ENCODE results near the gene CRYBG1.

The CRYBG1 gene

DNA sequence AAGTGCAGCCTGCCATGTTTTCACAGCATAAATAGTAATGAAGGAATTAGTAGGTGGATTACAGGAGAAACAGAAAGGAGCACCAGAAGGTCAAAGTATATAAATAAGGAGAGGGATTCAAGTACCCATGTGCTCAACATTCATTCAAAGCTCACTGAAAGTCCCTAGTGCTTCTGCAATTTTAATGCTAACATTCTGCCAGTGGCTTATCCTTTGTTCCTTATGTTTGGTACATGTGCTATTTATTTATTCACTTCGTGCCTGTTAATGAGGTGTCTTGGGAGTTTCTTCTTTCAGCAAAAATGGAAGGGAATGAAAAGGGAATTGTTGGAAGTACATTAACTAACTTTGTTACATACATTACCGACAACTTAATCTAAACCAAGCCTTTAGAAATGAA lies 105.7 kb downstream of the CRYBG1 start:
- DNase-seq = no peak

DNA sequence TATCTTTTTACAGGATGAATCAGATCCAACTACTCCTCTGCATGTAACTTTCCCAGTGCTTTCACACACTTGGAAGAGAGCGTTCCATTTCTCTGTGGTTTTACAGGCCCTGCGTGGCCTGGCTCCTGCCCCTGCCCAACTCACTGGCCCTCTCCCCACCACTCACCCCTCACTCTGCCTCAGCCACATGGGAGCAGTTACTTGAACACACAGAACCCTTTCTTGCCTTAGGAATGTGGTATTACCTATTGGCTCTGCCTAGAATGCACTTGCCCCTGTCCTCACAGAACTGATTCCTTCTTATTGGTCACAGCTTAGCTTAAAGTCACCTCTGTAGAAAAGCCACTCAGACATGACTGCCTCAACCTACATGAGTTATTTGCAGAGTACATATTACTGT lies 108.4 kb downstream of the CRYBG1 start:
- no peak for DNase-seq

- no peak for DNase-seq
Measured at GRCh38 chr6:106469882-106470281, 109.4 kb downstream of the CRYBG1 start.

DNA sequence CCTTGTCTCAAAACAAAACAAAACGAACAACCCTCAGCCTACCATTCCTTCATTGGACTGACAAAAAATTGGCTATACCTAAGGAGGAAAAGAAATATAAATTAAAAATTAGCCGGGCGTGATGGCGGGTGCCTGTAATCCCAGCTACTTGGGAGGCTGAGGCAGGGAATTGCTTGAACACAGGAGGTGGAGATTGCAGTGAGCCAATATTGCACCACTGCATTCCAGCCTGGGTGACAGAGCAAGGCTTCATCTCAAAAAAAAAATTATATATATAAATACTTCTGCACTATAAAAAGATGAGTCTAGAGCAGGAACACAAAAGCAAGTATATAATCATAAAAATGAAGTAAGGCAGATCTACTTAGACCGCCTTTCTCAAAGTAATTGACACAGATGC lies 109.8 kb downstream of the CRYBG1 start:
- DNase-seq = peak; percentile 40

GRCh38 chr6:106470811-106471210 lies 110.3 kb downstream of the CRYBG1 start:
- DNase-seq = no peak

GRCh38 chr6:106473812-106474211 lies 113.3 kb downstream of the CRYBG1 start:
- DNase-seq = peak; percentile 74

DNA sequence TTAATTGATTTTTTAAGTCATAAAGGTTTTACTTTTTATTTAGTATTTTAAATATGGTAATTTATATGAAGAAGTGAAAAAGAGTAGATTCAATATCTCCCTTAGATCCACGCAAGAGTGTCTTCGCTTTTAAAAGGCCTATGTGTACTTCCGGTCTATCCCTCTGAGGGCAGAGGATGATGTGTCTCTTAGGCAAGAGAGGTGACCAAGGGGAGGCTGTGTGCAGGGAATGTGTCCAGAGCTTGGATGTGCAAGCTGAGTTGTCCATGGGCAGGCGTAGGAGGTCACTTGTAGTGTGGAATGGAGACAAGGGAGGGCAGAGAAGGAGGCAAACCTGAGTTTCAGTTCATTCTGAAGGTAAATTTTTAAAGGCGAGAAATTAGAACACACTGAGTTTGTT lies 113.9 kb downstream of the CRYBG1 start:
- no peak for DNase-seq

DNA sequence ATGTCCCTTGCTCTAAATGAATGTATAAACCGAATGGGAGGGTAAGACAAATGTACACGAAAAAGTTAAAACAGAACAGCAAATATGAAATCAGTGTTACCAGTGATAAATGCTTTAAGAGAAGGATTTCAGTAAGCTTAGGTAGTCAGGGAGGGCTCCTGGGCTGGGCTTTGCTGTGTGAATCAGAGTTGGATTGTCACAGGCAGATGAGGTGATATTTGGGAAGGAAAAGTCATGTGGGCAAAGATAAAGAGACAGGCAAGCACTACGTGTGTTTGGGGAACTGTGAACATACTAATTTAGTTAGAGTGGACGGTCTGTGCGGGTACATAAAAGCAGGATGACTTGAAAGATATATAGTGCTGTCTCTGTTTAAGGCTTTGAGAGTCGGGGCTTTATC lies 114.8 kb downstream of the CRYBG1 start:
- DNase-seq = peak; percentile 11

DNA sequence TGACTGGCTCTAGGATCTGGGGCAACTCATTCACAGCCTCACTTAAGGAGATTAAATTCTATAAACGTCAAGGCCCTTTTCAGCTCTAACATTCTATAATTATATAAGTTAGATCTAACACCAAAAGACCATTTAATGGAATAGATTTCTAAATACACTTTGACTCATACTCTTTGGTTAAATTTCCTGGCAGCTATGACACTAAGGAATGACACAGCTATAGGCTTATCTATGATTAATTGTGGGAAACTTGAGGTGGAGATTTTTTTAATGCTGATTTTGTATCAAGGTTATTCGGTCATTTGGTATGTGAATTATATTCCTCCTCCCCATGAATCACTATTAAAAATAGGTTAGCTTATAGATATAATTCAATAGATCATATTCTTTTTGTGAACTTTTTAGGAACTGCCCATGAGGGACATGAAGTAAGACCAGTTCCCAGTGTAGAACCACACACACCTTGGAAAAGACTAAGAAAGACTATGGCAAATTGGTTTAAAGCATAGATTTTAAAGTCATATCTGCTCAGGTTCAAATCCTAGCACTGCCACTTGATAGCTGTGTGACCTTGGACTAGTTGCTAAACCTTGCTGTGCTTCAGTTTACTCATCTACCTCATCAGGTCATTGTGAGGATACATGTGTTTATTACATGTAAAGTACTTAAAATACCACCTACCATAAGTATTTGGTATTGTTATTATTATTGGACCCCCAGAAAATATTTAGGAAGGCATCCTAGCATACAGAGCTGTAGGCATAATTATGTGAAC lies 116.0 kb downstream of the CRYBG1 start:
- peak; percentile 86 for DNase-seq

- peak; percentile 22 for DNase-seq
Measured at GRCh38 chr6:106477146-106477545, 116.6 kb downstream of the CRYBG1 start.

- no peak for DNase-seq
Measured at GRCh38 chr6:106477790-106478189, 117.3 kb downstream of the CRYBG1 start.

DNA sequence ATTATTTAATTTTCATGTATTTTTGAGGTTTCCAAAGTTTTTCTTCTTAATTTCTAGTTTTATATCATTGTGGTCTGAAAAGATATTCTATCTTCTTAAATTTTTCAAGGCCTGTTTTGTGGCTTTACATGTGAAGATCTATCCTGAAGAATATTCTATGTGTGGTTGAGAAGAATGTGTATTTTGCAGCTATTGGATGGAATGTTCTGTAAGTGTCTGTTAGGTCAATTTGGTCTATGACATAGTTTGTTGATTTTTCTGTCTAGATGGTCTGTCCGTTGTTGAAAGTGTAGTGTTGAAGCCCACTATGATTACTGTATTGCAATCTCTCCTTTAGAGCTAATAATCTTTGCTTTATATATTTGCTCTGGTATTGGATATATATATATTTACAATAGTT lies 125.7 kb downstream of the CRYBG1 start:
- peak; percentile 81 for DNase-seq

- DNase-seq = peak; percentile 86
Measured at GRCh38 chr6:106488494-106489370, 128.2 kb downstream of the CRYBG1 start.

GRCh38 chr6:106490030-106490429 lies 129.5 kb downstream of the CRYBG1 start:
- DNase-seq = no peak

GRCh38 chr6:106490436-106490835 lies 129.9 kb downstream of the CRYBG1 start:
- peak; percentile 65 for DNase-seq

DNA sequence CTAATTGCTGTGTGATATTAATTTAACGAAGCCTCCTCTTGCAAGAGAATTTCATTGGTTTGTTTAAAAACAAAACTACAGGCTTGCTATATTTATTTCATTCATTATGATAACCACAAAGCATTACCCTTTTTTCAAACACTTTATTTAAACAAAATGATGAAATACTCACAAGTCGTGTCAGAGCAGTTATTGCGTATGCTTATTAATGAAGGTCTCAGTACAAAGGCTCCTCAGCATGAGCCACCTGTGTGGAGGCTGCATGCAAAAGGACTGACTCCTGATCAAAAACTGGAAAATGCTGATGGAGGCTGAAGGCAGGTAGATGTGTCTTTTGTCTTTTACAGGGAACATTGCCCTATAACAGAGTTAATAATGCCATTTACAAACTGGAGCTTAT lies 130.5 kb downstream of the CRYBG1 start:
- DNase-seq = no peak

- no peak for DNase-seq
Measured at GRCh38 chr6:106495014-106495413, 134.5 kb downstream of the CRYBG1 start.

DNA sequence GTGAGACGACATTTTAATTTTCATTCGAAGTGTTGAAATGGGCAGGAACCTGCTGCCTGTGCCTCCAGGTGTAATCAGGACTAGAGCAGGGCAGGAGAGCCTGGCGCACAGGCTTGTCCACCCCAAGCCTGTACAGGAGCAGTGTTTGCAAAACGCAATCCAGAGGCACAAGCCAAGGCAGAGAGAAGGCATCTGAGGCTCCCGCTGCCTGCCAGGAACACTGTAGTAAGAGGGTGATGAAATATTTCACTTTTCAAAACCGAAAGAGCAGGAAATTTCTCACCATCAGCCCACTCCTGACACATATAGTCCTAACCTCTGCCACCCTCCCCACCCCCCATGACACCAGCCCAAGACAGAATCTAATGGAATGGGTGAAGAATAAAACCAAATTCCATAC lies 136.3 kb downstream of the CRYBG1 start:
- no peak for DNase-seq

- no peak for DNase-seq
Measured at GRCh38 chr6:106501960-106502371, 141.4 kb downstream of the CRYBG1 start.

DNA sequence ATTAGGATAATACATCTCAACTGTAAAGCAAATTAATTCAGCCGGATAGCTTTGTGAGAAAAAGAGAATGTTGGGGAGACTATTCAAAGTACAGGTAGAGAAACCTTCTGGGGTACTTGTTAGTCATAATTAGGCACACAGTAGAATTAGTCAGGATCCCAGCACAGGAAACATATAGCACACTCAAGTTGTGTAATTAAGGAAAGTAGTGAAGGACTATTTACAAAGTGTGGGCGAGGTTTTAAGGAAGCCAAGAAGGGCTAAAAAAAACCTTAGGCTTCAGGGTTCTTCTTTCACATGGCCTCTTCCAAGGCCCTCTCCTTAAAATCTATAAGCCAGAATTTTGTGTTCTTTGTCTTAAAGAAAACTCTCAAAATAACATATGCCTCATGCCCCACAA lies 142.0 kb downstream of the CRYBG1 start:
- DNase-seq = no peak

DNA sequence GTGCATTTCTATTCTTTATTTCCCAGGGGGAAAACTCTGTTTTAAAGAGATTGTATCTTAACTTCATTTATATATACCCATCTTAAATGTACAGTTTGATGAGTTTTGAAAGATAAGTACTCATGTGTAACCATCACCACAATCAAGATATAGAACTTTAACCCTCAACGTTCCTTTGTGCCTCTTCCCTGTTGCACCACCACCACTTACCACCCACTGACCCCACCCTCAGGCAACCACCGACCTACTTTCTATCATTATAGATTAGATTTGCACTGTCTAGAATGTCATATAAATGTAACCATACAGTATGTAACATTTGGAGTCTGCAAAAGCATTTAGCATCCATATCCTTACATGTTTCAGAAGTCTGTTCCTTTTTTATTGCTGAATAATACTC lies 147.8 kb downstream of the CRYBG1 start:
- no peak for DNase-seq

GRCh38 chr6:106508834-106509233 lies 148.3 kb downstream of the CRYBG1 start:
- DNase-seq = no peak

DNA sequence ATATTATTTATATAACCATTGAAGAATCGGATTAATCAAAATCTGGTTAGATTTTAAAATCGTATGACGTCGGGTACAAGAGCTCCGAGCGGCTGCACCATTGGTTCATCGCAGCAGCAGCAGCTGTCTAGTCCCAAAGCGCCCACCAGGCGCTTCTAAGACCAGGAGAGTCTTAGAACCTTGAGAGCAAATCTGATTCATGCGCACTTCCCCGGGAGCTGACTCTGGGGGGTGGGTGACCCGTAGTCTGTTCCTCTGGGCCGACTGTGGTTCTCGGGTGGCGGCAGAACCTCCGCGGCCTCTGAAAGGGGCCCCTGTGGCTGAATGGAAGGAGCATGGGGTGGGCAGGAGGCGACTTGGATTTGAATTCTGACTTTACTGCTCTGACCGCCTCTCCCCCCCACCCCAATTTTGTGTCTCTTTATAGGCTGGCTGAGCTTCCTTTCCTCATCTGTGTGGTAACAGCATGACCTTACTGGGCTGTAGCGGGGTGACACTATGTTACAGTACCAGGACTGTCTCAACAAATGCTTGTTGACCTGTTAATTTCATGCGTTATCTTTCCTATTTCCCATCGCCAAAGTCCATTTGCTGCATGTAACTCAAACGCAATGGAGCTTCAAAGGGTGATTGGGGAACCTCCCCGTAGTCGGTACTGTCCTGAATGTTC lies 149.0 kb downstream of the CRYBG1 start:
- DNase-seq = peak; percentile 38
